K562 (cell line): Measurements from ENCODE around the gene HHLA2. TPM values are rescaled to one million over a fixed set of nuclear protein-coding genes. Genes with fewer than 3 reads are reported as not detected.

Experiments
- ATAC-seq: fragments of 200-7000 bp; cut with Tn5 transposase; 3 replicates; pipeline ENCODE4 v1.9.1; 2020; ENCODE audit warnings: moderate library complexity
- BruUV-seq: library from RNA; stranded (reverse); fragments of 400-500 nt; replicated peaks from 2 replicates; lab custom pipeline; 2021; lab: Mats Ljungman, UMichigan
- CTCF ChIA-PET: fragments of 300-600 bp; formaldehyde crosslinking; extraction: SDS; loops from one replicate; lab custom pipeline; 2021; ENCODE audit warnings: low intra/inter-chr PET ratio; lab: Yijun Ruan, JAX
- POLR2A ChIA-PET: fragments of 300-600, 350-650 bp; sonication (Branson Sonifier 250); formaldehyde crosslinking; extraction: SDS; loops from one replicate; lab custom pipeline; 2021; ENCODE audit warnings: antibody characterized with exemption, inconsistent platforms; lab: Yijun Ruan, JAX
- DNase-seq, 4 experiments: peaks; one replicate each; pipeline versions ENCODE4 v3.0.0 to v3.0.0-alpha.2; 2011 to 2018; ENCODE audit warnings: low spot score in 3 of 4, mixed read lengths in 3 of 4; ENCODE audit errors: extremely low read depth in 1 of 4
- FAIRE-seq: peaks from 2 replicates; lab custom pipeline; 2011; peaks lifted over from hg19 to GRCh38; lab: Jason Lieb, UNC
- H2AFZ ChIP-seq: 2 replicates; pipeline ENCODE4 v1.6.0; 2011; ENCODE audit warnings: low read depth, low read length, control low read depth, inconsistent platforms
- H3K27ac ChIP-seq: fragments of 200-600 bp; 3 replicates; pipeline ENCODE4 v1.8.0; 2011; ENCODE audit warnings: low read depth, mild to moderate bottlenecking, control low read depth, inconsistent platforms, low read length, moderate library complexity, mixed read lengths; ENCODE audit errors: extremely low read depth
- H3K27me3 ChIP-seq, 2 experiments: fragments of 300-600 bp in 1 of 2; 2 replicates in 1 of 2; 3 replicates in 1 of 2; pipeline versions ENCODE4 v1.6.0 to v1.8.0; 2011; ENCODE audit warnings: inconsistent platforms in 2 of 2, low read length in 2 of 2, mild to moderate bottlenecking in 1 of 2, mixed read lengths in 1 of 2, moderate library complexity in 1 of 2; ENCODE audit not compliant: control insufficient read depth in 2 of 2, insufficient read depth in 2 of 2
- H3K36me3 ChIP-seq: fragments of 300-600 bp; 3 replicates; pipeline ENCODE4 v1.8.0; 2011; ENCODE audit warnings: mild to moderate bottlenecking, low read length, inconsistent platforms; ENCODE audit not compliant: control insufficient read depth, insufficient read depth
- H3K4me1 ChIP-seq, 2 experiments: fragments of 200-600 bp in 1 of 2; replicated peaks in 1 of 2; 2 replicates in 1 of 2; 3 replicates in 1 of 2; pipeline versions ENCODE4 v1.5.1 to v1.8.0; 2011; ENCODE audit warnings: inconsistent platforms in 2 of 2, low read length in 2 of 2, mild to moderate bottlenecking in 1 of 2, mixed read lengths in 1 of 2, moderate library complexity in 1 of 2; ENCODE audit not compliant: control insufficient read depth in 2 of 2, insufficient read depth in 2 of 2
- H3K4me2 ChIP-seq: 2 replicates; pipeline ENCODE4 v1.6.1; 2011; ENCODE audit warnings: low read length, control low read depth, inconsistent platforms, mixed read lengths; ENCODE audit not compliant: insufficient read depth
- H3K4me3 ChIP-seq: fragments of 200-600 bp; sonication (generic), shearing (Covaris generic); 2 replicates; pipeline ENCODE4 v1.5.1; 2016; ENCODE audit warnings: control low read depth, inconsistent platforms
- H3K79me2 ChIP-seq: fragments of 200-600 bp; 3 replicates; pipeline ENCODE4 v1.8.0; 2011; ENCODE audit warnings: low read length, inconsistent platforms; ENCODE audit not compliant: control insufficient read depth, insufficient read depth
- H3K9ac ChIP-seq, 2 experiments: 2 replicates each; pipeline versions ENCODE4 v1.6.0 to v1.6.1; 2011; ENCODE audit warnings: low read depth in 2 of 2, low read length in 2 of 2, control low read depth in 1 of 2, inconsistent platforms in 1 of 2, mild to moderate bottlenecking in 1 of 2, mixed read lengths in 1 of 2; ENCODE audit not compliant: insufficient read depth in 1 of 2
- H3K9me1 ChIP-seq: one replicate; pipeline ENCODE4 v1.6.0; 2011; ENCODE audit warnings: inconsistent platforms, mild to moderate bottlenecking, low read length, moderate library complexity; ENCODE audit not compliant: control insufficient read depth, insufficient read depth
- H3K9me3 ChIP-seq: replicated peaks from 2 replicates; pipeline ENCODE4 v1.5.1; 2011; ENCODE audit warnings: low read depth, low read length, inconsistent platforms; ENCODE audit not compliant: control insufficient read depth, insufficient read depth
- H4K20me1 ChIP-seq: replicated peaks from 2 replicates; pipeline ENCODE4 v1.6.1; 2011; ENCODE audit warnings: low read length, inconsistent platforms, mixed read lengths; ENCODE audit not compliant: control insufficient read depth, insufficient read depth
- ARHGAP35 ChIP-seq: fragments of 450-650 bp; IDR thresholded peaks from 2 replicates; pipeline ENCODE4 v1.6.1; 2018; ENCODE audit not compliant: partially characterized antibody
- CXXC5 ChIP-seq: fragments of 250-450 bp; sonication (Bioruptor Pico); IDR thresholded peaks from 2 replicates; pipeline ENCODE4 v1.8.0; 2022; ENCODE audit warnings: inconsistent platforms, mild to moderate bottlenecking, moderate library complexity
- KAT7 ChIP-seq: sonication (generic); formaldehyde crosslinking; IDR thresholded peaks from 2 replicates; pipeline ENCODE4 v1.8.0; 2022; ENCODE audit warnings: missing genetic modification reagents, mild to moderate bottlenecking, borderline replicate concordance
- RAD21 ChIP-seq, 2 experiments: fragments of 250-450 bp in 1 of 2; fragments of 450-650 bp in 1 of 2; sonication (Bioruptor Pico) in 1 of 2; formaldehyde crosslinking in 1 of 2; IDR thresholded peaks in 1 of 2; conservative IDR thresholded peaks in 1 of 2; 2 replicates each; pipeline versions ENCODE4 v1.4.0 to v1.8.0; 2020 to 2022; ENCODE audit warnings: mild to moderate bottlenecking in 2 of 2, moderate library complexity in 1 of 2
- SPI1 ChIP-seq: IDR thresholded peaks from 2 replicates; pipeline ENCODE4 v1.6.1; 2011; ENCODE audit warnings: low read depth, low read length, control low read depth, borderline replicate concordance
- ZNF407 ChIP-seq: fragments of 450-650 bp; IDR thresholded peaks from 2 replicates; pipeline ENCODE4 v1.6.1; 2016; ENCODE audit warnings: low read depth
- ZNF785 ChIP-seq: fragments of 250-450 bp; sonication (Bioruptor Pico); IDR thresholded peaks from 2 replicates; pipeline ENCODE4 v1.4.0; 2020; ENCODE audit warnings: mild to moderate bottlenecking
- WGBS: fragments of 100-300 bp; shearing (Covaris generic); methylation state at CpG from one replicate; pipeline ENCODE4 v1.1.6; 2016; ENCODE audit warnings: low coverage, mixed read lengths; ENCODE audit not compliant: insufficient coverage; ENCODE audit errors: missing lambda C conversion rate; 5-methylcytosine and 5-hydroxymethylcytosine counted together
- in situ Hi-C: fragments of 300-500 bp; cut with MboI; formaldehyde crosslinking; loops from 4 replicates; pipeline ENCODE4 v1.15.0; 2018; ENCODE audit warnings: inconsistent platforms, mixed read lengths
- intact Hi-C: fragments of 100-400 bp; cut with micrococcal nuclease; formaldehyde crosslinking; loops from 2 replicates; pipeline ENCODE4 v1.14.2; 2022
- polyA plus RNA-seq, 8 experiments: library from polyadenylated mRNA; depleted of rRNA in 4 of 8; stranded (reverse) in 5 of 8; unstranded in 3 of 8; fragments of >200 nt; fragmentation: Nextera tagmentation in 2 of 8; fragmentation: Illumina TruSeq in 1 of 8; extraction: Ambion mirVana in 2 of 8; extraction: Trizol in 1 of 8; gene quantifications; 2 replicates each; pipeline versions ENCODE4 v1.2.1 to v1.2.3, GENCODE V29; 2011 to 2014; ENCODE audit warnings: inconsistent platforms in 1 of 8, missing spikeins in 1 of 8
- total RNA-seq, 7 experiments: library from RNA; depleted of rRNA in 6 of 7; stranded (reverse); fragments of >200 nt in 6 of 7; fragmentation: Illumina TruSeq in 2 of 7; extraction: Trizol in 2 of 7; gene quantifications; 2 replicates each; pipeline versions ENCODE4 v1.2.1 to v1.2.3, GENCODE V29; 2011 to 2021; ENCODE audit warnings: low replicate concordance in 1 of 7

The HHLA2 gene
- total and polyA plus RNA-seq, 9 of the 15 experiments (the other 6 are each of a cell fraction or from before 2014, with no cell fraction given): 0.04 TPM; not detected in 7

GRCh38 chr3:108329947-108330346, 33.6 kb downstream of the HHLA2 start (continued):
- TF ChIP-seq ZNF407: no peak

GRCh38 chr3:108331792-108332191, 35.4 kb downstream of the HHLA2 start:
- Histone ChIP-seq H2AFZ (no peak overlapping the region), H3K4me1 (no peaks in the 10 kb centered on the region; a peak in 3 of 5 replicates), H3K9me1 (no peaks in the 10 kb centered on the region), H3K79me2 (no peaks in the 10 kb centered on the region), H3K36me3 (no peaks in the 10 kb centered on the region), H3K27ac (no peak overlapping the region), H3K9ac (no peak overlapping the region)
- ChIA-PET CTCF (no interaction called here), POLR2A (no interaction called here)
- FAIRE-seq: no peak
- no TSS peak for BruUV-seq
- WGBS: 7% methylated on average over 3 of the region's 3 CpGs
- no peak for TF ChIP-seq CXXC5 (CRISPR knock-in tag)
- TF ChIP-seq KAT7 (CRISPR knock-in tag): no peak
- TF ChIP-seq ARHGAP35: no peak
- no peak for TF ChIP-seq SPI1
- TF ChIP-seq ZNF785 (CRISPR knock-in tag): no peak
- TF ChIP-seq RAD21 (CRISPR knock-in tag; conservative IDR thresholded peaks at IDR 0.05 in 1 of 2, IDR thresholded peaks at IDR 0.05 in 1 of 2): no peak
- TF ChIP-seq, all 486 proteins: peak for 0
- ATAC-seq (no peak), DNase-seq (no peak)
- intact Hi-C loops: no loop called here
- no peak overlapping the region for H3K4me3 ChIP-seq
- H3K4me2 ChIP-seq: no peak overlapping the region
- H3K9me3 ChIP-seq: no peaks in the 10 kb centered on the region
- no peaks in the 10 kb centered on the region for H4K20me1 ChIP-seq
- H3K27me3 ChIP-seq: no peaks in the 10 kb centered on the region
- in situ Hi-C loops: no loop called here
